GM18499 (cell line): ENCODE data around the gene ABLIM1.
"Not testable (repeated sequence)": the region's sequence is repeated elsewhere in the genome, so short reads cannot be mapped to it uniquely, and the experiment has no call there.

Source experiments
- ATAC-seq: cut with Tn5 transposase; IDR thresholded peaks from one replicate; pipeline ENCODE4 v1.9.1; 2021; ENCODE audit warnings: moderate number of reproducible peaks; ENCODE audit not compliant: insufficient read depth, unreplicated experiment

Gene ABLIM1

GRCh38 chr10:114658175-114658574 is at the start of gene ABLIM1:
TSS of gene ABLIM1 (minus strand) at chr10:114658275. CDS start at chr10:114658200, 75 bp downstream.
- ATAC-seq: no peak

- ATAC-seq: no peak
Observed at GRCh38 chr10:114706458-114707055, 48.5 kb upstream of the ABLIM1 start.

DNA sequence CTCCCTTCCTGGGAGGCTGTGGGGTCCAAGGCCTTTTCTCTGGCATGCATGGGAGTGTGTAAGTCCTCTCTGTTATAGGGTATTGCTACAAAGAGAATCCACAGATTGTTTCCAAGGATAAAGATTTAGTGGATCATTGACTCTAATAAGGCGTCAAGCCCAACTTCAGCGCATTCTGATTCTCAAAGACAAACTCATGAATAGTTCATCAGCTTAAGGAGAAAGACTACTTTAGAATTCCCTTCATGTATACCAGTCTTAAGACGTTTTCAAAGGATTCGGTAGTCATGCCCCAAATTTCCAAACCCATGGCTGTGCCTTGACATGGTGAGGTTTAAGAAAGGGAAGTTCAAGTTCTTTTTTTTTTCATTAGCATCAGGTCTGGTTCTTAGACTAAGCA is 46.6 kb upstream of the ABLIM1 start:
- no peak for ATAC-seq

DNA sequence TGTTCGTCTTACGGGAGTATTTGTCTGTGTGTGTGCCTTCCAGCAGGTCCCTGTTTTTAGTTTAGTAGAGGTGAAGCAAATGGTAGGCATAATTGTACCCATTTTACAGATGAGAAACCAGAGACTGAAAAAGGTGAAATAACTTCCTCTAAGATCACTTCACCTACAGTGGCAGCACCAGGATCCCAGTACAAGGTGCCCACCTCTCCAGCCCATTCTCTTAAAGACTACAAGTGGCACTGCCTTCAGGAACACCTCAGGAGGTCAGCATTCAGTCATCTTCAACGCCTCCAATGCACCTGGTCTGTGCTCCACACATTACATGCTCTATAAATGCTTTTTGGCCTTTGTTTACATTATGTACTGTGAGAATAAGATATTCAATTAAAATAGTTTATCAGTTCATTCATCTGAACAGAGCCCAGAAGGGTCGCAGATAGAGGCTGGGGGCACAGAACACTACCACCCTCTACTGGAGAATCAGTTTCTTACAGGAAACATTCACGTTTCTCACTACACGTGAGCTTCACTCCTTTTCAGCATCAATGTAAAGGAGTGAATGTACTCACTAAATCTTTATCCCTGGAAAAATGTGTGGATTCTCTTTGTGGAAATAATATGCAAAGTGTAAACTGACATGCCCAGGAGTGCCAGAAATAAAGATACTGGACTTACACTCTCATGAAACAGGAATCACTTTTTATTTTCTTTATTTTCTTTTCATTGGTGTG is 45.5 kb upstream of the ABLIM1 start:
- ATAC-seq: no peak

- ATAC-seq: no peak
Observed at GRCh38 chr10:114698271-114699061, 40.4 kb upstream of the ABLIM1 start.

GRCh38 chr10:114697061-114697598 is 39.1 kb upstream of the ABLIM1 start:
- no peak for ATAC-seq

DNA sequence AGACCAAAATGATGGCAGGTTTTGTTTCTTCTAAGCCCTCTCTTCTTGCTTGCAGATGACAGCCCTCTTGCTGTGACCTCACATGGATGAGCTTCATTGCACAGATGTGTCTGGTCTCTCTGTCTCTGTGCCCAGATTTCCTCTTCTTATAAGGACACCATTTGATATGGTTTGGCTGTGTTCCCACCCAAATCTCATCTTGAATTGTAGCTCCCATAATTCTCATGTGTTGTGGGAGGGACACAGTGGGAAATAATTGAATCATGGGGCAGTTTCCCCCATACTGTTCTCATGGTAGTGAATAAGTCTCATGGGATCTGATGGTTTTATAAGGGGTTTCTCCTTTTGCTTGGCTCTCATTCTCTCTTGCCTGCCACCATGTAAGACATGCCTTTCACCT is 38.2 kb upstream of the ABLIM1 start:
- not testable (repeated sequence) for ATAC-seq

DNA sequence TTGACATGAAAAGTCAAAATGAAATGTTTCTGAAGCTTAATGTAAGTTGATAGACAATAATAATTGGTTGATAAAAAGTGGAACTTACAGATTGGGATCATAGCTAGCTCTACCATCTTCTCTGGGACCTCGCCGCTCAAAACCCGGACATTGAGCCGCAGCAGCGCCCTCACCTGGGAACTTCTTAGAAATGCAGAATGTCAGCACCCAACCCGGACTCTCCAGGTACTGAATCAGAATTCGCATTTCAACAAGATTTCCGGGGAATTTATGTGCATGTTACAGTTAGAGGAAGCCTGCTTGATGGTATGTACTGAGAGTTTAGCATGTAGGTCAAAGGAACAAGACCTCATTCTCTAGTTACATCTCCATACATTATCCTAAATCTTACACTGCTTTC is 36.7 kb upstream of the ABLIM1 start:
- no peak for ATAC-seq

DNA sequence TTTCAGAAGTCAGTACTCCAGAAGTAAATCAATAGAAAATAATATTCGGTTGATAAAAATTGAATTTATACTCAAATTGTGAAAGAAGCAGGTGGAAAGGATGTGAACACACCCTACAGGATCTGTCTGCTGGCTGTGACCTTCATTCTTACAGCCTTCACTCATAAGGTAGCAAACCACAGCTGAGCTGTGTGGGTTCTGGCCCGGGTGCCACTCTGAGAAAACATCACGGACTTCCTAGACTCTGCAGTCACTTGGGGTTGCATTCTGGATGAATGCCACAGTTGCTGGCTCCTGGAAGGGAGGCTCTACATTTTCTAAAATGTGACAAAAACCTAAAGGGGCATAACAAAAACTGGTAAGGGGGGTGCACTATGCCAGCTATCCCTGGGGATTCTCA is 36.0 kb upstream of the ABLIM1 start:
- ATAC-seq: no peak

DNA sequence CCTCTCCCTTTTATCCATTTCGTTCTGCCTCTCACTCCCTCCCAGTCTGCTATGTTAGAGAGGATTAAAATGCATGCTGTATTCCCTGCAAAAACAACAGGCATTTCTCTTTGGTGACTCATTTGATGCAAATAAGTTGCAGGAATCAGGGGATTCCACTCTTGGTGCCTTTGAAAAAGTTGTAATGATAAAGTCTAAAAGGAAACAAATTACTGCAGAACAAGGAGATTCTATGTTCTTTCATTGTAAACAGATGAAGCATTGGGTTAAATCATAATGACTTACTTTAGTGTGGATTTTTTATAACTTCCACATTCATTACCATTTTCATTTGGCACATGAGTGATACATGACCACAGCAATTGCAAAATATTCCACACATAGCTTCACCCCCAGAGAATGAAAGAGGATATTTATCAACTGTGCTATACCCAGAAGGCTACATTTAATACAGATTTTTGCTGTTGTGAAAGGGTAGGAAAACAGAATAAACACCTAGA is 33.4 kb upstream of the ABLIM1 start:
- no peak for ATAC-seq

- no peak for ATAC-seq
Observed at GRCh38 chr10:114688786-114689185, 30.7 kb upstream of the ABLIM1 start.

DNA sequence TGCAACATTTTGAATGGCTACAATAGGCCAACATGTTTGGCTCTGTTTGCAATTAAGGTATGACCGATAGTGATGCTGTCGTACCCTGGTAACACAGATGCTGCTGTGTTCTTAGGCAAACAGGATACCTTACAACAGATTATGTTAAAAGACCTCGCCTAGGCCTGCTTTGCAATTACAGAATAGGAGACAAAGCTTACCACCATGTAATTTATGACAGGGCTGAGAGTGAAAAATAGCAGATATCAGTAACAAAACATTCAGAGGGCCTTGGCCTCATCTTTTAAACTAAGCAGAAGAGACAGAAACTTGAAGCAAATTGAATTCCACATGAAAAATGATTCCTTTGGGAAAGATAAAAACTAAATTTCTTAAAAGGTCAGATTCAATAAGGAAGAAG is 29.4 kb upstream of the ABLIM1 start:
- no peak for ATAC-seq

DNA sequence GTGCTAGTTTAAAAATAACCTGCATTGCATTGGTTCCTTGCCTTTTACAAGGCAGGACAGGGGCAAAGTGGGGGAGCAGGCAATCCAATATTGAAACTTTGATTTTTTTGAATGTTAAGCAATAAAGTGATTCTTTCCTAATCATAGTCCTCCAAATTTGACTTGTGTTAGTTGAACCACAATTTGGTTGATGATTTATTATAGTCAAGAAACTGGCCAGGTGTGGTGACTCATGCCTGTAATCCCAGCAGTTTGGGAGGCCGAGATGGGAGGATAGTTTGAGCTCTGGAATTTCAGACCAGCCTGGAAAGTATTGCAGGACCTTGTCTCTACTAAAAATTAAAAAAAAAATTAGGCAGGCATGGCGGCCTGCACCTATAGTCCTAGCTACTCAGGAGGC is 27.9 kb upstream of the ABLIM1 start:
- no peak for ATAC-seq

GRCh38 chr10:114685456-114685855 is 27.4 kb upstream of the ABLIM1 start:
- no peak for ATAC-seq

DNA sequence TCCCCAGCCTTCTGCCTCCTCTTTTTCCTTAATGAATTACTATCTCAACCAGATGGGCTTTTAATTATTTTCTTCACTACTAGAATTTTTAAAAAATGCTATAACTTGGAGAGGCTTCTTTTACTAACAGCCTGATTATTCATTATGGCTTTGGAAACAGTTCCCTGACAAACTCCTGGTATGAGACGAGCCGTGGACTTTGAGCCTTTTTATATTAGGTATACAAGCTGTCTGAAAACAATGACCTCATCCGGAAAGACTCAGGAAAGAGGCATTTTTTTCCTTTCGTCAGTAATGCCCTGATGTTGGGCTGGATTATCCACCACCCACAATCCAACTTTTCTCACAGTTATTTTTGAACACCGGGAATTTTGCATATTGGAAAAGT is 26.7 kb upstream of the ABLIM1 start:
- ATAC-seq: no peak

DNA sequence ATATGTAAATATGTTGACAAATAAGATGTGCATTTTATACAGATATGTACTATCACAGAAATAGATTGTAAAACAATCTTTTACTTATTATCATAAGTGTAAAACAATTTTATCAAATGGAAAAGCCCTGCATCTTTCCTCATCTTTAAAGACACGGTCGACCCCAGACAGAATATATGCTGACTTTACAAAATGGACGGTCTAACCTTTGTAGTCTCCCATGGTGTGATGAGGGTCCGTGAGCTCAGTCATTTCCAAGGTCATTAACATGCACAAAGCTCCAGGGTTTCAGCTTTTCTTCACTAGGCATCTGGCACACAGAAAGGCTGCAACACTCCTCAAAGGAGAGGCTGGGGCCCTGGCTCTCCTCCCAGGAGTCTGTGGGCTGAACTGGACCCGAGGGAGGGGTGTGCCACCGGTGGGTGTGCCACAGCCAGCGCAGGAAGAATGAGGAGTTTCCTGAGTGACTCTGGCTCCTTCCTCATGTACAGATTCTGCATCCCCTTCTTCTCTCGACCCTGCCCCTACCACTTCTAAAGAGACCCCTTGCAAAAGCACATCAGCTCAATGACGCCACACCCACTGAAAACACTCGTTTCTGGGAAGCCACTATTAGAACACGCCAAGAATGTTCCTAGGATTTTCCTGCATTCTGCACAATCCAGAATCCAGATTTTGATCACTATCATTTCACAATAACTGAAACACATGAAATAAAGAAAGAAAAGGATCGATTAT is 26.2 kb upstream of the ABLIM1 start:
- ATAC-seq: no peak

DNA sequence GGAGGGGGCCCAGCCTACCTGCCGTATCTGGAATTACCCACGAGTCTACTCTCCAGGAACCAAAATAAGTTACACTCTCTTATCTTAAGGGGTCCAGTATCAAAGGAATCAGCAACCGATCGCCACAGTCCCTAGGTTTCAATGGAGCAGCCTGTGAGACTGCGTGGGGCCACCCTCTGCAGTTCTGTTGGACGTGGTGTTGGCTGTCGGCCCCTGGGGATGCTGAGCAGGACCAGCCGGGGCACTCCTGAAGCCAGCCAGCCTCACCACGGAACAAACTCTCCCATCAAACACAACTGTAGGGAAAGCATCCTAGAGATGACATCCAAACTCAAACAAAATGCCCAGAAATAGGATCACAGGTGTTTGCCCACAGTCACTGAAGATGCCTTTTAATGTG is 25.5 kb upstream of the ABLIM1 start:
- ATAC-seq: no peak

GRCh38 chr10:114683162-114683561 is 25.1 kb upstream of the ABLIM1 start:
- no peak for ATAC-seq

DNA sequence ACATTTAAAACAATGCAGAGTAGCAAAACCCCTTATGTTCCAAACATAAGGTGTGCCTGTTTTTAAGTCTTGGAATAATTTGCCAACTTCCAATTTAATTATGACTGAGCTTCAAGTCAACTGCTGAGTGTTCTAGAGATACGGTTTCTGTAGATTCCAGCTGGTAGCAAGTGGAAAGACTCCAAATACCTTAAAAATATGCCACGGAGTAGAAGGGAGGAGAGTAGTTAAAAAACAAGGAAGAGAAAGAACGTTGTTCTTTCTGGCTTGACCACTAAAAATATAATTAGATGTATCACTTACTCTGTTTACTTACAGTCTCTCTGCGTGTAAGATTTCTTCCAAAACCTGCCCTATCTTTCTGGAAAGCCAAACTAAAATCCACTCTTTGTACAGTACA is 24.5 kb upstream of the ABLIM1 start:
- no peak for ATAC-seq

- no peak for ATAC-seq
Observed at GRCh38 chr10:114682121-114682520, 24.0 kb upstream of the ABLIM1 start.
